HepG2 (cell line): ENCODE measurements around the gene ZCCHC24.

Source experiments
- PLRG1 ChIP-seq: fragments of 450-650 bp; conservative IDR thresholded peaks from 2 replicates; pipeline ENCODE4 v1.6.1; 2016
- PPARG ChIP-seq: conservative IDR thresholded peaks from 2 replicates; pipeline ENCODE4 v1.6.1; 2016; ENCODE audit warnings: missing biosample characterization, missing genetic modification reagents
- RBFOX2 ChIP-seq: fragments of 200-400 bp; formaldehyde crosslinking; IDR thresholded peaks from 2 replicates; pipeline ENCODE4 v1.6.1; 2017; ENCODE audit warnings: low read depth, mild to moderate bottlenecking, low read length
- ZFP1 ChIP-seq: IDR thresholded peaks from 2 replicates; pipeline ENCODE4 v1.6.1; 2016
- ZNF232 ChIP-seq: sonication (generic); formaldehyde crosslinking; IDR thresholded peaks from 2 replicates; pipeline ENCODE4 v1.4.0; 2020; ENCODE audit warnings: missing genetic modification reagents, borderline replicate concordance
- ZNF354B ChIP-seq: sonication (generic); formaldehyde crosslinking; IDR thresholded peaks from 2 replicates; pipeline ENCODE4 v1.8.0; 2022; ENCODE audit warnings: mild to moderate bottlenecking, missing genetic modification reagents
- ZSCAN20 ChIP-seq: sonication (generic); formaldehyde crosslinking; IDR thresholded peaks from 2 replicates; pipeline ENCODE4 v1.4.0; 2020; ENCODE audit warnings: missing genetic modification reagents, mild to moderate bottlenecking, borderline replicate concordance
- TF ChIP-seq, protein P1 (sequence below): sonication (generic); formaldehyde crosslinking; IDR thresholded peaks from 2 replicates; pipeline ENCODE4 v1.5.0; 2020; ENCODE audit warnings: mild to moderate bottlenecking, missing genetic modification reagents, moderate library complexity
- TF ChIP-seq, protein P2 (sequence below): IDR thresholded peaks from 2 replicates; pipeline ENCODE4 v1.6.1; 2016; ENCODE audit warnings: low read depth
- TF ChIP-seq, protein P3 (sequence below): sonication (generic); formaldehyde crosslinking; IDR thresholded peaks from 2 replicates; pipeline ENCODE4 v1.4.0; 2020; ENCODE audit warnings: missing genetic modification reagents, mild to moderate bottlenecking, borderline replicate concordance
- TF ChIP-seq, protein P4 (sequence below): sonication (generic); formaldehyde crosslinking; IDR thresholded peaks from 2 replicates; pipeline ENCODE4 v1.5.0; 2020; ENCODE audit warnings: mild to moderate bottlenecking, missing genetic modification reagents

DNA sequence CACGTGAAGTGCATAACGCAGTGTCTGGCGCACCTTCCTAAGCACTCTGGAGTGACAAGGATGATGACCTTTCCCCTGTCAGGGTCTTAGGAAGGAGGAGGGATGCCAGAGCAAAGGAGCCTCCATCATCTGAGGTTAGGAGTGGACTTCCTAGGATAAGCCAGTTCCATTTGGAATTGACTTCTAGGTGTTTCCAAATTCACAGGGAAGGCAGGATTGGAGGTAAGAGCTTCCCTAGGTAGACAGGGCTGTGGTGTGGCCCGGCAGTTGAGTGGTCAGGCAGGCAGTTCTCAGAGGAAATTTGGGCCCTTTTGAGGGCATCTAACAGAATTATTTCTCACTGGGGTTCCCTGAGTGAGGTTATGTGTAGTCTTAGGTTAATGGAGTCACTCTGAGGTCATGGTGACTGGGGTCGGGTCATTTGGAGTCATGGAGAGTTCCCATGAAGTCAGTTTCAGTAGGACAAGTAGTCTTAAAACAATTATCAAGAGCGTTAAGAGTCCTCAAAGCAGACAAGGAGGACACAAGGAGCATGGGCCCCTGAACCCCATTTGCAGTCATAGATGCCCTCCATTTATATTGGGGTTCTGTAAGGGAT, 89.9 kb downstream of the ZCCHC24 start:
- TF ChIP-seq, protein P1, sequence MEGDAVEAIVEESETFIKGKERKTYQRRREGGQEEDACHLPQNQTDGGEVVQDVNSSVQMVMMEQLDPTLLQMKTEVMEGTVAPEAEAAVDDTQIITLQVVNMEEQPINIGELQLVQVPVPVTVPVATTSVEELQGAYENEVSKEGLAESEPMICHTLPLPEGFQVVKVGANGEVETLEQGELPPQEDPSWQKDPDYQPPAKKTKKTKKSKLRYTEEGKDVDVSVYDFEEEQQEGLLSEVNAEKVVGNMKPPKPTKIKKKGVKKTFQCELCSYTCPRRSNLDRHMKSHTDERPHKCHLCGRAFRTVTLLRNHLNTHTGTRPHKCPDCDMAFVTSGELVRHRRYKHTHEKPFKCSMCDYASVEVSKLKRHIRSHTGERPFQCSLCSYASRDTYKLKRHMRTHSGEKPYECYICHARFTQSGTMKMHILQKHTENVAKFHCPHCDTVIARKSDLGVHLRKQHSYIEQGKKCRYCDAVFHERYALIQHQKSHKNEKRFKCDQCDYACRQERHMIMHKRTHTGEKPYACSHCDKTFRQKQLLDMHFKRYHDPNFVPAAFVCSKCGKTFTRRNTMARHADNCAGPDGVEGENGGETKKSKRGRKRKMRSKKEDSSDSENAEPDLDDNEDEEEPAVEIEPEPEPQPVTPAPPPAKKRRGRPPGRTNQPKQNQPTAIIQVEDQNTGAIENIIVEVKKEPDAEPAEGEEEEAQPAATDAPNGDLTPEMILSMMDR (CRISPR knock-in tag), result no peak
- TF ChIP-seq ZFP1 (no peak), ZNF232 (no peak), PLRG1 (no peak), ZNF354B (CRISPR knock-in tag) (no peak), RBFOX2 (no peak), PPARG (no peak), ZSCAN20 (no peak)
- TF ChIP-seq, protein P2, sequence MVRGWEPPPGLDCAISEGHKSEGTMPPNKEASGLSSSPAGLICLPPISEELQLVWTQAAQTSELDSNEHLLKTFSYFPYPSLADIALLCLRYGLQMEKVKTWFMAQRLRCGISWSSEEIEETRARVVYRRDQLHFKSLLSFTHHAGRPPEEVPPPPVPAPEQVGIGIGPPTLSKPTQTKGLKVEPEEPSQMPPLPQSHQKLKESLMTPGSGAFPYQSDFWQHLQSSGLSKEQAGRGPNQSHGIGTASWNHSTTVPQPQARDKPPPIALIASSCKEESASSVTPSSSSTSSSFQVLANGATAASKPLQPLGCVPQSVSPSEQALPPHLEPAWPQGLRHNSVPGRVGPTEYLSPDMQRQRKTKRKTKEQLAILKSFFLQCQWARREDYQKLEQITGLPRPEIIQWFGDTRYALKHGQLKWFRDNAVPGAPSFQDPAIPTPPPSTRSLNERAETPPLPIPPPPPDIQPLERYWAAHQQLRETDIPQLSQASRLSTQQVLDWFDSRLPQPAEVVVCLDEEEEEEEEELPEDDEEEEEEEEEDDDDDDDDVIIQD (CRISPR knock-in tag), result no peak
- TF ChIP-seq, protein P3, sequence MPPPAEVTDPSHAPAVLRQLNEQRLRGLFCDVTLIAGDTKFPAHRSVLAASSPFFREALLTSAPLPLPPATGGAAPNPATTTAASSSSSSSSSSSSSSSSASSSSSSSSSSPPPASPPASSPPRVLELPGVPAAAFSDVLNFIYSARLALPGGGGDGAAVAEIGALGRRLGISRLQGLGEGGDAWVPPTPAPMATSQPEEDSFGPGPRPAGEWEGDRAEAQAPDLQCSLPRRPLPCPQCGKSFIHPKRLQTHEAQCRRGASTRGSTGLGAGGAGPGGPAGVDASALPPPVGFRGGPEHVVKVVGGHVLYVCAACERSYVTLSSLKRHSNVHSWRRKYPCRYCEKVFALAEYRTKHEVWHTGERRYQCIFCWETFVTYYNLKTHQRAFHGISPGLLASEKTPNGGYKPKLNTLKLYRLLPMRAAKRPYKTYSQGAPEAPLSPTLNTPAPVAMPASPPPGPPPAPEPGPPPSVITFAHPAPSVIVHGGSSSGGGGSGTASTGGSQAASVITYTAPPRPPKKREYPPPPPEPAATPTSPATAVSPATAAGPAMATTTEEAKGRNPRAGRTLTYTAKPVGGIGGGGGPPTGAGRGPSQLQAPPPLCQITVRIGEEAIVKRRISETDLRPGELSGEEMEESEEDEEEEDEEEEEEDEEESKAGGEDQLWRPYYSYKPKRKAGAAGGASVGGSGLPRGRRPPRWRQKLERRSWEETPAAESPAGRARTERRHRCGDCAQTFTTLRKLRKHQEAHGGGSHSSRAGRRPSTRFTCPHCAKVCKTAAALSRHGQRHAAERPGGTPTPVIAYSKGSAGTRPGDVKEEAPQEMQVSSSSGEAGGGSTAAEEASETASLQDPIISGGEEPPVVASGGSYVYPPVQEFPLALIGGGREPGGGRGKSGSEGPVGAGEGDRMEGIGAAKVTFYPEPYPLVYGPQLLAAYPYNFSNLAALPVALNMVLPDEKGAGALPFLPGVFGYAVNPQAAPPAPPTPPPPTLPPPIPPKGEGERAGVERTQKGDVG (CRISPR knock-in tag), result no peak
- TF ChIP-seq, protein P4, sequence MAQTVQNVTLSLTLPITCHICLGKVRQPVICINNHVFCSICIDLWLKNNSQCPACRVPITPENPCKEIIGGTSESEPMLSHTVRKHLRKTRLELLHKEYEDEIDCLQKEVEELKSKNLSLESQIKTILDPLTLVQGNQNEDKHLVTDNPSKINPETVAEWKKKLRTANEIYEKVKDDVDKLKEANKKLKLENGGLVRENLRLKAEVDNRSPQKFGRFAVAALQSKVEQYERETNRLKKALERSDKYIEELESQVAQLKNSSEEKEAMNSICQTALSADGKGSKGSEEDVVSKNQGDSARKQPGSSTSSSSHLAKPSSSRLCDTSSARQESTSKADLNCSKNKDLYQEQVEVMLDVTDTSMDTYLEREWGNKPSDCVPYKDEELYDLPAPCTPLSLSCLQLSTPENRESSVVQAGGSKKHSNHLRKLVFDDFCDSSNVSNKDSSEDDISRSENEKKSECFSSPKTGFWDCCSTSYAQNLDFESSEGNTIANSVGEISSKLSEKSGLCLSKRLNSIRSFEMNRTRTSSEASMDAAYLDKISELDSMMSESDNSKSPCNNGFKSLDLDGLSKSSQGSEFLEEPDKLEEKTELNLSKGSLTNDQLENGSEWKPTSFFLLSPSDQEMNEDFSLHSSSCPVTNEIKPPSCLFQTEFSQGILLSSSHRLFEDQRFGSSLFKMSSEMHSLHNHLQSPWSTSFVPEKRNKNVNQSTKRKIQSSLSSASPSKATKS, result no peak
